C4-2B (cell line): ENCODE results near the gene REXO4.

Experiments used
- ZFX ChIP-seq: fragments of 450-650 bp; IDR thresholded peaks from 2 replicates; pipeline ENCODE4 v1.6.1; 2017
- TF ChIP-seq, protein P1 (sequence below): fragments of 450-650 bp; conservative IDR thresholded peaks from 2 replicates; pipeline ENCODE4 v1.5.1; 2017; ENCODE audit warnings: mild to moderate bottlenecking

DNA sequence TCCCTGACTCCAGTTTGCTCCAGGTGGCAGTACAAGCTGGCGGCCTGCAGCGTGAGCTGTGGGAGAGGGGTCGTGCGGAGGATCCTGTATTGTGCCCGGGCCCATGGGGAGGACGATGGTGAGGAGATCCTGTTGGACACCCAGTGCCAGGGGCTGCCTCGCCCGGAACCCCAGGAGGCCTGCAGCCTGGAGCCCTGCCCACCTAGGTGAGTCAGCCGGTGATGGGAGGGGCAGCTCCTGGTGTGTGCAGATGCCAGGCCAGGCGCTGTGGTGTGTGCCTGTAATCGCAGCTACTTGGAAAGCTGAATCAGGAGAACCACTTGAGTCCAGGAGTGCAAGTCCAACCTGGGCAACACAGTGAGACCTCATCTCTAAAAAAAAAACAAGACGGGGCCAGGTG is 31.9 kb upstream of the REXO4 start:
- TF ChIP-seq, protein P1, sequence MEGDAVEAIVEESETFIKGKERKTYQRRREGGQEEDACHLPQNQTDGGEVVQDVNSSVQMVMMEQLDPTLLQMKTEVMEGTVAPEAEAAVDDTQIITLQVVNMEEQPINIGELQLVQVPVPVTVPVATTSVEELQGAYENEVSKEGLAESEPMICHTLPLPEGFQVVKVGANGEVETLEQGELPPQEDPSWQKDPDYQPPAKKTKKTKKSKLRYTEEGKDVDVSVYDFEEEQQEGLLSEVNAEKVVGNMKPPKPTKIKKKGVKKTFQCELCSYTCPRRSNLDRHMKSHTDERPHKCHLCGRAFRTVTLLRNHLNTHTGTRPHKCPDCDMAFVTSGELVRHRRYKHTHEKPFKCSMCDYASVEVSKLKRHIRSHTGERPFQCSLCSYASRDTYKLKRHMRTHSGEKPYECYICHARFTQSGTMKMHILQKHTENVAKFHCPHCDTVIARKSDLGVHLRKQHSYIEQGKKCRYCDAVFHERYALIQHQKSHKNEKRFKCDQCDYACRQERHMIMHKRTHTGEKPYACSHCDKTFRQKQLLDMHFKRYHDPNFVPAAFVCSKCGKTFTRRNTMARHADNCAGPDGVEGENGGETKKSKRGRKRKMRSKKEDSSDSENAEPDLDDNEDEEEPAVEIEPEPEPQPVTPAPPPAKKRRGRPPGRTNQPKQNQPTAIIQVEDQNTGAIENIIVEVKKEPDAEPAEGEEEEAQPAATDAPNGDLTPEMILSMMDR = no peak
- TF ChIP-seq ZFX = no peak
